GM12872 (cell line): ENCODE data around the gene TARS3.
A peak's percentile ranks its signal among the peaks of the same experiment; 100 is the strongest.

ENCODE experiments used
- TF ChIP-seq, protein P1 (sequence below): IDR thresholded peaks from 3 replicates; pipeline ENCODE4 v1.5.1; 2011; ENCODE audit warnings: low read depth, mild to moderate bottlenecking, low read length, moderate library complexity; ENCODE audit not compliant: insufficient read depth

TARS3 gene

DNA sequence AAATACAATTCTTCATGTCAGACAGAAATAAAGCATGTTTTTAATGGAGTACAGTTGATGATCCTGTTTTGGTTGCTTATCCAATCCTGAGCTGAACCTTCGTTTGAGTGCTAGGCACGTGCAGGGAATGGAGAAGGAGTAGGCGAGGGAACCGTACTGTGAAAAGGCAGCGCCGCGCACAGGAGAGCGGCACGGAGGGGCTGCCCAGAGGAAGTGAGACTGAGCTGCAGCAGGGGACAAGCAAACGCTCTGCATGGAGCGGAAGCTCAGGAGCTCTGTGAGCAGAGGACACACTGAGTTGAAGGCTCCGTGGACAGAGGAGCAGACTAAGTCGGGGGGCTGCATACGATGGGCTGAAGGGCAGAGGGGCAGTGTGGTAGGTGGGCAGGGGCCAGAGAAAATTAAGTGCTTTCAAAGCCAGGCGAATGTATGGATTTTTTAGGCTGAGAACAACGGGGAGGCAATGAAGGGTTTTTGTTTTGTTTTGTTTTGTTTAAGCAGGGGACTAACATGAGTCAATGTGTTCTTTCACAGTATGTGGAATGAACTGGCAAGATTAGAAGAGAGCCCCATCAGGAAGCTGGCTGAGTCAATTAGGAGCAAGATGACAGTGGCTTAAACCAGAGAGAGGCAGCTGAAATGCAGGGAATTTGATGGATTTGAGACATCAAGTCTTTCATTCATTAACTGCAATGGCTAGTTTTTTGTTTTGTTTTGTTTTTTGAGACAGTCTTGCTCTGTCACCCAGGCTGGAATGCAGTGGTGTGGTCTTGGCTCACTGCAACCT is 48.3 kb downstream of the TARS3 start:
- TF ChIP-seq, protein P1, sequence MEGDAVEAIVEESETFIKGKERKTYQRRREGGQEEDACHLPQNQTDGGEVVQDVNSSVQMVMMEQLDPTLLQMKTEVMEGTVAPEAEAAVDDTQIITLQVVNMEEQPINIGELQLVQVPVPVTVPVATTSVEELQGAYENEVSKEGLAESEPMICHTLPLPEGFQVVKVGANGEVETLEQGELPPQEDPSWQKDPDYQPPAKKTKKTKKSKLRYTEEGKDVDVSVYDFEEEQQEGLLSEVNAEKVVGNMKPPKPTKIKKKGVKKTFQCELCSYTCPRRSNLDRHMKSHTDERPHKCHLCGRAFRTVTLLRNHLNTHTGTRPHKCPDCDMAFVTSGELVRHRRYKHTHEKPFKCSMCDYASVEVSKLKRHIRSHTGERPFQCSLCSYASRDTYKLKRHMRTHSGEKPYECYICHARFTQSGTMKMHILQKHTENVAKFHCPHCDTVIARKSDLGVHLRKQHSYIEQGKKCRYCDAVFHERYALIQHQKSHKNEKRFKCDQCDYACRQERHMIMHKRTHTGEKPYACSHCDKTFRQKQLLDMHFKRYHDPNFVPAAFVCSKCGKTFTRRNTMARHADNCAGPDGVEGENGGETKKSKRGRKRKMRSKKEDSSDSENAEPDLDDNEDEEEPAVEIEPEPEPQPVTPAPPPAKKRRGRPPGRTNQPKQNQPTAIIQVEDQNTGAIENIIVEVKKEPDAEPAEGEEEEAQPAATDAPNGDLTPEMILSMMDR, result no peak

DNA sequence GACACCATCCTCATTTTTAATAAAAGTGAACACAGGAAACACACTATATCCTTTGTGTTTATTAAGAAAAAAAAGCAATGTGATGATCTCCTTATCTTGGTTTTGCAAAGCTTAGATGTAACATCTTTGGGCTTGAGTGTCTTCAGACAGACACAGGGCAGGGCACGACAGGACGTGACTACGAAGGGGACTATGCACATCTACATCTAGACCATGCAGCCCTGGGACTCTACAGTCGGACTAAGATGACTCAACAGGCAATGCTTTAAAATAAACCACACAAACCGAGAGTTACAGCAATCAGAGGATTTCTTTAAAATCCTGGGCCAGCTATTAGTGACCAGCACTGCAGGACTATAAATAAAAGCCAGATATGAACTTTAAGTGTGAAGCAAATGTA is 49.3 kb downstream of the TARS3 start:
- TF ChIP-seq, protein P1, result no peak

DNA sequence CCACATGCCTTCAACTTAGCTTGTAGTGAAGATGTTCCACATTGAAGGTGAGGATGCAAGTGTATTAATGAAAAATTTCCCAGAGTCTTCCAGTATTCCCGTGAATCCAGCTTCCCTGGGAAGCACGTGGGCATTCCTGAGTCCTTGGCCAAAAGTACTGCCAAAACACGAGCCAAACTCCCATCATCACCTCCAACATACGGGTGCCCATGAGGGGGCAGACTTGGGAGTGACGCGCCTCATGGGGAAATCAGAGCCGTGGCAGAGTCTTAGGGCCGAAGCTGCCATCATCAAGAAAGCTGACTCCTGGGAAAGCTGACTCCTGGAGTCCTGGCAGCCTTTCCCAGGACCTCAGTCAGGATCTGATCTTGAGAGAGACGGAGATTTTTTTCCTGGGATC is 52.0 kb downstream of the TARS3 start:
- TF ChIP-seq, protein P1, result no peak

DNA sequence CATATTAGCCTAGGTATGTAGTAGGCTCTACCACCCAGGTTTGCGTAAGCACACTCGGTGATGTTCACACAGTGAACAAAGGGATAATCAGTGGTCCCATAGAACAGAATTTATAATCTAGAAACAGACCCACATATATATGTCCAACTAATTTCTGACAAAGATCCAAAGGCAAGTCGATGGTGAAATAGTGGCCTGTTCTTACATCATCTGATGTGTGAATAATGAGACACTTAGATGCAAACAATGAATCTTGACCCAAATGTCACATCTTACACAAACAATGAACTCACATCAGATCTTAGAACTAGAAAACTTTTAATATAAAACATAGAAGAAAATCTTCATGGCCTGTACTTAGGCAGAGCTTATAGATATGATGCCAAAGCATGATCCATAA is 54.5 kb downstream of the TARS3 start:
- TF ChIP-seq, protein P1, result no peak

DNA sequence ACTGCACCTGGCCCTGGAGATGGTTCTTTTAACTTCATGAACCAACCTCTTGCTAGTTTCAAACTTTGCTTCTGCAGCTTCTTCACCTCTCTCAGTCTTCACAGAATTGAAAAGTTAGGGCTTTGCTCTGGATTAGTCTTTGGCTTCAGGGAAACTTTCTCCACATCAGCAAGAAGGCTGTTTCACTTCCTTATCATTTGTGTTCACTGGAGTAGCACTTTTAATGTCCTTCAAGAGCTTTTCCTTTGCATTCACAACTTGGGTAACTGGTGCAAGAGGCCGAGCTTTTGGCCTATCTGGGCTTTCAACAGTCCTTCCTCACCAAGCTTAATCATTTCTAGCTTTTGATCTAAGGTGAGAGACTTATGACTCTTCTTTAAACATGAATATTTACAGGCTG is 56.4 kb downstream of the TARS3 start:
- TF ChIP-seq, protein P1, result no peak

DNA sequence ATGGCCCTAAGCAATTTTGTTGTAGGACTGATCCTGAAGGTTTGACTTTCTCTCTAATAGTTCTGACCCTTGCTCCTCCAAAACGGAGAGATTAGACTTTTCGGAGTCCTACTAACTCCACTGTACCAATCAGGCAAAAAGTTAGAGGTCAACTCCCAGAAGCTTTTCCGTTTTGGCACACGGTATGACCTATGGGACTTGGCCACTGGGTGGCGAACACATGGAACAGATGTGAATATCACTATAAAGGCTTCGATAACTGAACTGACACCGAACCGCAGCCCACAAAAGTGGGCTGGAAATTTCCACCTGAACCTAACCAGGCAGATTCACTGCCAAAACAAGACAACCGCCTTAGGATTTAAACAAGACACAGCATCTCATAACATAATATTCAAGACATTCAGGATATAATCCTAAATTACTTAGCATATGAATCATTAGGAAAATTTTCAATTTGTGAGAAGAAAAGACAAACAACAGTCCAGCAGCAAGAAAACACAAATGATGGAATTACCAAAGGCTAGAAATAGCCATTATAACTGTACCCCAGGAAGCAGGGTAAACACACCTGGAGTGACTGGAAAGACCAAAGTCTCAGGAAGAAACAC is 59.9 kb downstream of the TARS3 start:
- TF ChIP-seq, protein P1, result 0 out of 3 replicates have a peak, but pooled peaks have one; percentile 14

DNA sequence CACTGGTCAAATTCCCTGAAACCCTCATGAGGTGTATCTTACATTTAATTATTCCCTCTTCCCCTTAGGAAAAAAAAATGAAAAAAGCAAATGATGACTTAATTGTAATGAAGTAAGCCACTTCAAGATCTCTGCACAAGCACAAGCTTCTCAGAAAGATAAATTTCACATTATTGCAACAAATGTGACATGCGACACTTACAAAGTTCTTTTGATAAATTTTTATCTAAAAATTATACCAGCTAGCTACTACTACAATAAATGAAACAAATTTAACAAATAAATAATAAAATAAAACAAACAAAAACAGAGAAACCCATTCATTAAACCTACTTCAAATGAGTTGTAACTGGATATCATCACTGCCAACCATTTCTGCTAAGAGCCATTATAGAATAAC is 62.1 kb downstream of the TARS3 start:
- TF ChIP-seq, protein P1, result no peak
